ENCODE data around the gene TMEM59L. TPM values are rescaled to one million over a fixed set of nuclear protein-coding genes. Genes with fewer than 3 reads are reported as not detected.

Gene TMEM59L
- total and polyA plus RNA-seq, 2 of the 13 experiments (the other 11 are each of a cell fraction or from before 2014, with no cell fraction given): 0.97 to 5.5 TPM

- no peak for TF ChIP-seq ZNF407 (CRISPR knock-in tag; IDR thresholded peaks at IDR 0.05; ENCODE audit: not compliant biosample characterization)
- no peak; the same call in none of the 2 replicates for TF ChIP-seq MXD4 (CRISPR knock-in tag; IDR thresholded peaks at IDR 0.05)
- TF ChIP-seq REXO4 (CRISPR knock-in tag; IDR thresholded peaks at IDR 0.05; ENCODE audit: borderline replicate concordance): no peak
- TF ChIP-seq ZNF510 (CRISPR knock-in tag; IDR thresholded peaks at IDR 0.05; ENCODE audit: low read depth): no peak; the same call in 1 of the 2 replicates
- TF ChIP-seq TRAFD1 (CRISPR knock-in tag; IDR thresholded peaks at IDR 0.05; ENCODE audit: borderline replicate concordance): no peak
- peak; percentile 40 for TF ChIP-seq SKI (IDR thresholded peaks at IDR 0.05; ENCODE audit: partially characterized antibody)
- peak; percentile 53; the same call in 1 of the 2 replicates for TF ChIP-seq EED (CRISPR knock-in tag; IDR thresholded peaks at IDR 0.05)
- 0 out of 2 replicates have a peak, but pooled peaks have one; percentile 41 for TF ChIP-seq AKAP8 (CRISPR knock-in tag; IDR thresholded peaks at IDR 0.05)
- peak; percentile 38; the same call in 1 of the 2 replicates for TF ChIP-seq RARA (CRISPR knock-in tag; IDR thresholded peaks at IDR 0.05)
- no peak for TF ChIP-seq BHLHE40 (IDR thresholded peaks at IDR 0.05; ENCODE audit: low read length)
- no peak for TF ChIP-seq ZBTB21 (CRISPR knock-in tag; IDR thresholded peaks at IDR 0.05)
- TF ChIP-seq IKZF1 (IDR thresholded peaks at IDR 0.05): no peak
- no peak for TF ChIP-seq ZNF224 (CRISPR knock-in tag; IDR thresholded peaks at IDR 0.05)
- TF ChIP-seq, protein P1, sequence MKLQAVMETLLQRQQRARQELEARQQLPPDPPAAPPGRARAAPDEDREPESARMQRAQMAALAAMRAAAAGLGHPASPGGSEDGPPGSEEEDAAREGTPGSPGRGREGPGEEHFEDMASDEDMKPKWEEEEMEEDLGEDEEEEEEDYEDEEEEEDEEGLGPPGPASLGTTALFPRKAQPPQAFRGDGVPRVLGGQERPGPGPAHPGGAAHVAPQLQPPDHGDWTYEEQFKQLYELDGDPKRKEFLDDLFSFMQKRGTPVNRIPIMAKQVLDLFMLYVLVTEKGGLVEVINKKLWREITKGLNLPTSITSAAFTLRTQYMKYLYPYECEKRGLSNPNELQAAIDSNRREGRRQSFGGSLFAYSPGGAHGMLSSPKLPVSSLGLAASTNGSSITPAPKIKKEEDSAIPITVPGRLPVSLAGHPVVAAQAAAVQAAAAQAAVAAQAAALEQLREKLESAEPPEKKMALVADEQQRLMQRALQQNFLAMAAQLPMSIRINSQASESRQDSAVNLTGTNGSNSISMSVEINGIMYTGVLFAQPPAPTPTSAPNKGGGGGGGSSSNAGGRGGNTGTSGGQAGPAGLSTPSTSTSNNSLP (IDR thresholded peaks at IDR 0.05; ENCODE audit: low read depth, low read length): no peak
- TF ChIP-seq TFE3 (CRISPR knock-in tag; IDR thresholded peaks at IDR 0.05): no peak
- TF ChIP-seq HNRNPH1 (optimal IDR thresholded peaks at IDR 0.05; ENCODE audit: low read depth, low read length): no peak
These were observed 23.9 kb upstream of the TMEM59L start, which contains the start of gene REX1BD (continued) for GRCh38 chr19:18588611-18589379.
